GM19193 (cell line): Measurements from ENCODE around the gene MTM1.

Experiments used
- POLR2A ChIP-seq: IDR thresholded peaks from 4 replicates; pipeline ENCODE4 v1.6.1; 2011; ENCODE audit not compliant: insufficient read depth, insufficient read length; ENCODE audit errors: extremely low read depth

The MTM1 gene

DNA sequence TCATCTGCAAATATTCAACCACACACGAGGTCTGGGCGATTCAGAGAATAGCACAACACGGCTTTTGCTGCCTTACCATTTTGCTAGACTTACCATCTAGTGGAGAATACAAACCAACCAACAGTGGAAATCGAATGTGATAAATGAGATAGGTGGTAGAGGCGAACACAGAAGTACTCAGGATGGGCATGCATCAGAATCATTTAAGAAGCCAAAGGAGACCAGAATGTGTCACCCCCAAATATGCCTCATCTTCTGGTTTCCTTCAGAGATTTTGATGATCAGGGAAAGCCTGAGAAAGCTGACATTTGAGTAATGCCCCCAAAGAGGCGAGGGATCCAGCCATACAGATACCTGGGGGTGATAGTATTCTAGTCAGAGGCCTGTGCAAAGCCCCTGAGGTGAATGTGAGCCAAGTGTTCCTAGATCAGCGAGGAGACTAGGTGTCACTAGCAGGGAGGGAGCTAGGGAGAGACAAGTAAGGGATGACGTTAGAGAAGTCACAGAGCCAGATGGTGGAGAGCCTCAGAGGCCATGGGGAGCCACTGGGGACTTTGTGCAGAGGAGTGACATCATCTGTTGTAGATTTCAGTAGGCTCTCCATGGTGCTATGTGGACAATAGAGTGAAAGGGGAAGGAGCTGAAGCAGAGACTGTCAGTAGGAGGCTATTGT, 126.5 kb downstream of the MTM1 start:
- no peak for TF ChIP-seq POLR2A

DNA sequence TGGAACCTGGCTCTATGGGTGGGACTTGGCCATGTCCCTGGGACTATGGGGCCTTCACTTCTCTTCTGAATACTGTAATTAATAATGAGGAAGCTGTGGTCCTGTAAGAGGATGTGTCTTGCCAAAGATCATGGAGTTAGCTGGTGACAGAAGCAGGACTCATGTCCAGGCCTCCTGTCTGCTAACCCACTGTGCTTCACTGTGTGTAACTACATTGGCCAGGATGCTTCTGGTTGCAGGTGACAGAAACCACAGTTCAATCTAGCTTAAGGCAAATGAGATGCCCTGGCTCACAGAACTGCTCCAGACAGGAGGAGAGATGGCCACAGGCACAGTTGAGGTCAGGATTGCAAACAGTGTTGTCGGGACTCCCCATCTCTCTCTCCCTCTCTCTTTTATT, 127.9 kb downstream of the MTM1 start:
- no peak for TF ChIP-seq POLR2A

DNA sequence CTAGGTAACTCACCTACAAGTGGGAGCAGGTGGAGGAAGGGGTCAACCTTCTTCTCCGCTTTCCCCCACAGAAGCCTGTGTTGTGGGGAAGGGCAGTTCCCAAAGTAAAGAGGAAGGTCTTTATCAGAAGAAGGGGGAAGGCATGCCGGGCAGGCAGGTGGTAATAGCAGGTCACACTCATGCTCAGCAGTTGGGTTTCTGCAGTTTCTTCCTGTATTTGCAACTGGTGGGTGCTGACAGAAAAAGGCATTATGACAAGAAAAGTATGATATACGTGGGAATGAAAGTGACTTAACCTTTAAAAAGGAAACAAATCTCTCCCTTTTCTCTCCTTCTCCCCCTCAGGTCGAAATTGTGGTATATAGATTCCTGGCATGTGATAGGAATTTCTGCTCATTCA, 128.4 kb downstream of the MTM1 start:
- no peak for TF ChIP-seq POLR2A

DNA sequence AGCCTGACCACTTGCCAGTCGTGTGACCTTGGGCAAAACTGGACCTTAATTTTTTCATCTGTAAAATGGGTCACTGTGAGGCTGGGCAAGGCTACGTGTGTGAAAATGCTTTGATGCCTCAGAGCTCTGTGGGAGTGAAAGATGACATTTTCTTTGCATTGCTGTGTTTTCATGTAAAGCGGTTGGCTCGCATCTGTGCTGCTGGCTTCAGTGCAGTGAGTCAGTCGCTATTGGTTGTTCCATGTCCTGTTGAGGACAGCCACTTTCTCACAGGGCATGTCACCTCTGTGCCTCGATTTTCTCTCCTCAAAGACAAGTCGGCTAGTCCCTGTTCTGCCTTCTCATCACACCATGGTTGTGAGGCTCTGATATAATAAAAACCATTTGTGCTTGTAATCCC, 129.2 kb downstream of the MTM1 start:
- TF ChIP-seq POLR2A: no peak

DNA sequence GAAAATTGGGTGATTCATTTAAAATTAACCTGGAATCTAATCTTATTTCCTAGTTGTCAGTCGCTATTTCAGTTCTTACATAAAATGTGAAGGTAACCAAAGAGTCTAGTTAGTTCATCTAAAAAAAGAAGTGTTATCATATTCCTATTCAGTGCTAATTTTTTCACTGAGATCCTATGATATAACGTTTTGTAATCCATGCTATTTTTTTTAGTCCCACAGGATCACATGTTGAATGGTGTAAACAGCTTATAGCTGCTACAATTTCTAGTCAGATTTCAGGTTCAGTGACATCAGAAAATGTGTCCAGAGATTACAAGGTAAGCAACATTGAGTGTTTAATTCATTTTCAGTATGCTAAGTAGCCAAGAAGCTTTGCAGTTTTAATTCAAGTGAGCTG, 130.6 kb downstream of the MTM1 start:
- TF ChIP-seq POLR2A: no peak

GRCh38 chrX:150700107-150700506, 131.7 kb downstream of the MTM1 start:
- no peak for TF ChIP-seq POLR2A

GRCh38 chrX:150701377-150701776, 133.0 kb downstream of the MTM1 start:
- TF ChIP-seq POLR2A: no peak

- TF ChIP-seq POLR2A: no peak
Observed at GRCh38 chrX:150702966-150703694, 134.7 kb downstream of the MTM1 start.

GRCh38 chrX:150703695-150703974, 135.2 kb downstream of the MTM1 start:
- TF ChIP-seq POLR2A: no peak

GRCh38 chrX:150704030-150704613, 135.7 kb downstream of the MTM1 start:
- TF ChIP-seq POLR2A: no peak

DNA sequence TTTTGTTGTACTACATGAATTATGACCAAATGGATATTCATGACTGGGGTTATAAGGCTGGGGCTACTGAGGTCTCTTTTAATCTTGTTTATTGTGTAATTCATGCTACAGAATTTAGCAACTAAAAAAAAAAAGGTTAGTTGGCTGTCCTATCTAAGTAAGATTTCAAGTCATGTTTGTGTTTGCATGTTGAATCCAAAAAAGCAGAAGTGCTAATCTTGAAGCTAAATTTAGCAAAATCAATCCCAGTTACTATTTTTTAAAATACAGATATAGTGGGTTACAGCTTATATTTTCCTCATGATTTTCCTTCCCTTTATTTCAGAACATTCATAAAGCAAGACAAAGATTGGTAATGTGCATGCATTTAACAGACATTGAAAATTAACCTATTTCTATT, 144.2 kb downstream of the MTM1 start:
- no peak for TF ChIP-seq POLR2A

GRCh38 chrX:150715184-150715583, 146.8 kb downstream of the MTM1 start:
- no peak for TF ChIP-seq POLR2A

GRCh38 chrX:150719621-150720020, 151.2 kb downstream of the MTM1 start:
- no peak for TF ChIP-seq POLR2A
